ENCODE data around the gene WNT7B. TPM values are rescaled to one million over a fixed set of nuclear protein-coding genes. Genes with fewer than 3 reads are reported as not detected.

WNT7B gene
- total RNA-seq, 1 donor from 2014 or later = 5.4 TPM

DNA sequence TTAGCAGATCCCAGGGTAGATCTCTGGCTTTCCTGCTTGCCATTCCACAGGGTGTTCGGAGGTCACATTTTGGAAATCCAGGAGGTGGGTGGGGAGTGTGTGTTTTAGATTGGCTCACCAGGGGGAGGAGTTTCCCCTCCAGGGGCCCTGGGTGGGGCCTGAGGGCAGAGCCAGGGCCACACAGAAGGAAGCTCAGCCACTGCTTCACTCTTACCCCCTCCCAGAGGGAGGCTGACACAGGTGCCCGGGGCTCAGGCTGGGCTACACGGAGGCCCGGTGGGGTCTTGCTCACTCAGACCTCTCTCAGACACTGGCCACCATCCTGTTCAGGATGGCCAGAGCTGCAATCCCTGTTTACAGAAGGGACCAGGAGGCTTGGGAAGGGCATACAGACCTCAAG is 2.5 kb downstream of the WNT7B start:
- intact Hi-C loops (cut with DNase I) = loop anchor here (5.0 kb wide), 1 partner anchor 332 kb away; no protein-coding TSS in a partner anchor
- Histone ChIP-seq H3K4me1 (peaks cover 35% of the 10 kb centered on the region), H3K36me3 (no peaks in the 10 kb centered on the region), H3K27me3 (peaks cover 84% of the 10 kb centered on the region), H3K4me3 (no peak overlapping the region), H3K9me3 (no peaks in the 10 kb centered on the region), H3K27ac (no peak overlapping the region)
- TF ChIP-seq, protein P1, sequence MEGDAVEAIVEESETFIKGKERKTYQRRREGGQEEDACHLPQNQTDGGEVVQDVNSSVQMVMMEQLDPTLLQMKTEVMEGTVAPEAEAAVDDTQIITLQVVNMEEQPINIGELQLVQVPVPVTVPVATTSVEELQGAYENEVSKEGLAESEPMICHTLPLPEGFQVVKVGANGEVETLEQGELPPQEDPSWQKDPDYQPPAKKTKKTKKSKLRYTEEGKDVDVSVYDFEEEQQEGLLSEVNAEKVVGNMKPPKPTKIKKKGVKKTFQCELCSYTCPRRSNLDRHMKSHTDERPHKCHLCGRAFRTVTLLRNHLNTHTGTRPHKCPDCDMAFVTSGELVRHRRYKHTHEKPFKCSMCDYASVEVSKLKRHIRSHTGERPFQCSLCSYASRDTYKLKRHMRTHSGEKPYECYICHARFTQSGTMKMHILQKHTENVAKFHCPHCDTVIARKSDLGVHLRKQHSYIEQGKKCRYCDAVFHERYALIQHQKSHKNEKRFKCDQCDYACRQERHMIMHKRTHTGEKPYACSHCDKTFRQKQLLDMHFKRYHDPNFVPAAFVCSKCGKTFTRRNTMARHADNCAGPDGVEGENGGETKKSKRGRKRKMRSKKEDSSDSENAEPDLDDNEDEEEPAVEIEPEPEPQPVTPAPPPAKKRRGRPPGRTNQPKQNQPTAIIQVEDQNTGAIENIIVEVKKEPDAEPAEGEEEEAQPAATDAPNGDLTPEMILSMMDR (IDR thresholded peaks at IDR 0.05) = no peak
- ATAC-seq (peak; percentile 11), DNase-seq (no peak)

DNA sequence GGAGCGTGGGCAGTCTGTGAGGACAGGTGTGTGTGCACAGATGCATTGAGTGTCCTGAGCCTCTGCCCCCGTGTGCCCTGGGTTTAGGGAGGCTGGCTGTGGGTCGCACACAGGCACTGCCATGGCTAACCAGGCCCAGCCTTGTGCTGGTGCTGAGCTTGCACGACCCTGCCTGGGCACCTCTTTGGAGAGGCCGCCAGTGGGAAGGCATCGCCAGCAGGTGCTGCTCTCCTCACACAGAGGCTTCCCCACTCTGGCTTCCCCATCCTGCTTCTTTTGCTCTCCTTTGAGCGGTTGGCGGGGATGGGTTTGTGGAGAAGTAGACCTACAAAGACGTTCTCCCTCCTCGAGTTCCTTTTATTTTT is 4.1 kb downstream of the WNT7B start:
- intact Hi-C loops (cut with DNase I) = loop anchor here (5.0 kb wide), 1 partner anchor 331 kb away; no protein-coding TSS in a partner anchor
- DNase-seq (no peak), ATAC-seq (no peak)
- Histone ChIP-seq H3K4me3 (no peak overlapping the region), H3K4me1 (peaks cover 23% of the 10 kb centered on the region), H3K27me3 (peaks cover 94% of the 10 kb centered on the region), H3K27ac (no peak overlapping the region), H3K36me3 (no peaks in the 10 kb centered on the region), H3K9me3 (no peaks in the 10 kb centered on the region)
- TF ChIP-seq, protein P1 (IDR thresholded peaks at IDR 0.05) = no peak

DNA sequence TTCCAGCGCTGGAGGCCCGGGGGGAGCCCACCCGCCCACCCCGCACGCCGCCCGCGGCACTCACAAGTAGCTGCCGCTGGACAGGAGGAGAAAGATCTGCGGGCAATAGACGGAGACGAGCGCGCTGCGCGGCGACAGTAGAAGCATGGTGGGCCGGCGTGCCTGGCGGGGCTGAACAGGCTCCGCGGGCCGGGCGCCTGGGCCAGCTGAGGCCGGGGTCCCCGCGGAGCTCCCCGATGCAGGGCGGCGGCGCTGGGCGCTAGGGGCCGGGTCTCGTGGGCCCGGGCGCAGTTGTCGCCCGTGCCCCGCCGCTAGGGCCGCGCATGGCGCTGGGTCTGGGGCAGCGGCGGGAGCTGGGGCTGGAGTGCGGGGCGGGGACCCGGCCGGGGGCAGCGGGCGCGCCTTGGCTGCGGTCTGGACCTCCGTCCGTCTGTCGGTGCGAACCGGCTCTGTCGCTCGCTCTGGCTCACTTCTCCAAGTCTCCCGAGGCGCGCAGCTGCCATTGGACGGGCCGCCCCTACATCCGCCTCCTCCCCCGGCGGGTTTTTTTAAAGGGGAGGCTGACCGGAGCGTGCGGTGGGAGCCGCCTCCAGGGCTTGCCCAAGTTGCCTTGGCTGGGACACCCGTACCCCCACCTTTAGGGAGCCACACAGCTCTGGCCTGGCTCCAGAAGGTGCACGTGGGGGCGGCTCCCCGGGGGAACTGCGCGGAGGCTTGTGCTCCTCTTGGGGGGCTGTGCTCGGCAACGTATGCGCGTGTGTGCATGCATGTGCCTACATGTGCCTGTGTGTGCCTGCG is 4.7 kb downstream of the WNT7B start:
- intact Hi-C loops (cut with DNase I) = loop anchor here (5.0 kb wide), 1 partner anchor 330 kb away; no protein-coding TSS in a partner anchor
- Histone ChIP-seq H3K36me3 (no peaks in the 10 kb centered on the region), H3K4me3 (no peak overlapping the region), H3K9me3 (no peaks in the 10 kb centered on the region), H3K27me3 (peaks cover 93% of the 10 kb centered on the region), H3K27ac (no peak overlapping the region), H3K4me1 (peaks cover 17% of the 10 kb centered on the region)
- TF ChIP-seq, protein P1 (IDR thresholded peaks at IDR 0.05) = no peak
- DNase-seq (no peak), ATAC-seq (no peak)

DNA sequence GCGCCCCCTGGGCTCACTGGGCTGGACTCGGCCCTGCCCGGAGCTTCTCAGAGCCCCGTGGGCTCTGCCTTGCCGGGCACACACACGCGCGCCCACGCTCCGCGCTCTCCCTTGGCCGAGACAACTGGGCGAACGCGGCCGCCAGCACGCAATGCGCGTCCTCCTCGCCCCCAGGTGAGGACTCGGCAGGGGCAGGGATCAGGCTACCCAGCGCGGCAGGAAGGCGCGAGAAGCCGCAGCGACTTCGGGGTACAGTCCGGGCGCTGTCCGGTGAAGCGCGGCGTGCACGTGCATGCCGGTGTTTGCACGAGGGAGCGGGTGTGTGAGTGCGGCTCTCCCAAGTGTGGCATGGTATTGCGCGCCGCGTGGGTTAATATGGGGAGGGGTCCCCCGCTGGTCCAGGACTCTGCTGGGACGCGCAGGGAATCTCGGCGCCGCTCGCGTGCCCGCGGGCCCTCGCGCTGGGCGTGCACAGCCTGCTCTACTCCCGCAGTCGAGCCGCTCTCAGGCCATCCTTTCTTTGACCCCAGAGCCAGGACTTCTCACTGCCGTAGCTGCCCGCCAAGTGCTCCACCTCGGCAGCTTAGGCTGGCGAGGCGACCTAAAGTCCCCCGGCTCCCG is 5.4 kb downstream of the WNT7B start:
- H3K4me3 ChIP-seq = no peak overlapping the region
- intact Hi-C loops (cut with DNase I) = loop anchor here (5.0 kb wide), 1 partner anchor 329 kb away; no protein-coding TSS in a partner anchor

DNA sequence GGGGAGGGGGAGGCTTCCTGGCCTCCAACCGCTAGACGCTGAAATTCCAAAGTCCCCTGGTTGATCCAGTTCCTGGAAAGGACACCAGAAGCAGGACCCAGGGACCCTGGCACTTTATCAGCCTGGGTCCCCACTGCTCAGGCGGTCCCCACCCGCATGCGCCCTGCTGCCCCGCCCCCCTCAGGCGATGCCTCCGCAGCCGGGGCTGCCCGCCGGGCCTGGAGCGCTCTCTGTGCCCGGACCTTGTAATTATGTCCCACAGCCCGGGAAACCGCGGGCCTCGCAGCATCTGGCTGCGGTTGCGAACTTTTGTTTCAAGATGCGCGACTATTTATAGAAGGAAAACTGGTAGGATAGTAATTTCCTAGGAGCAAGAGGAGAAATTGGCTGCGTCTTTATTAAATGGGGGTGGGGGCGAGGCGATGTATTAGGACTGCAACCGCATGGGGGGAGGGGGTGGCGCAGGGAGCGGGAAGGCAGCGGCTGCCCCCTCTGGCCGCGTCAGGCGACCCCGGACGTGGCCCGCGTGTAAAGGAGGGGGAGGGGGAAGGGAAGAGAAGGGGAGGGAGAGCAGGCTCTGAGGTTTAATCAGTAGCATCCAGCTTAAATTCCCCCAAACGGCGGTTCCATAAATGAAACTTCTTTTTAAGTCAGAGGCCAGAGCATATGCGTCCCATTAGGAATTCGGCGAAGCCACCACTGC is 6.1 kb downstream of the WNT7B start:
- H3K4me1 ChIP-seq = peaks cover 15% of the 10 kb centered on the region
- peaks cover 84% of the 10 kb centered on the region for H3K27me3 ChIP-seq
- TF ChIP-seq, protein P1 (IDR thresholded peaks at IDR 0.05) = no peak
- ATAC-seq (no peak), DNase-seq (no peak)
- intact Hi-C loops (cut with DNase I) = loop anchor here (5.0 kb wide), 1 partner anchor 329 kb away; no protein-coding TSS in a partner anchor
- H3K27ac ChIP-seq = no peak overlapping the region
- H3K4me3 ChIP-seq = no peak overlapping the region
- H3K9me3 ChIP-seq = no peaks in the 10 kb centered on the region
- H3K36me3 ChIP-seq = no peaks in the 10 kb centered on the region

More for the DNA sequence above, 5.4 kb downstream of the WNT7B start:
- Histone ChIP-seq H3K36me3 (no peaks in the 10 kb centered on the region), H3K27ac (no peak overlapping the region), H3K27me3 (peaks cover 88% of the 10 kb centered on the region), H3K9me3 (no peaks in the 10 kb centered on the region), H3K4me1 (peaks cover 17% of the 10 kb centered on the region)
- ATAC-seq = no peak
- no peak for DNase-seq
- TF ChIP-seq, protein P1 (IDR thresholded peaks at IDR 0.05) = no peak
